Hematopoietic multipotent progenitor cell treated with erythropoietin and hydrocortisone succinate and interleukin-3 and kit ligand, for 4 days (in vitro differentiated cells): ENCODE measurements around the gene CCDC192.

Experiments
- DNase-seq: peaks from one replicate; pipeline ENCODE4 v3.0.0-alpha.2; 2015

The CCDC192 gene

GRCh38 chr5:127961763-127962145 lies 258.6 kb downstream of the CCDC192 start:
- DNase-seq, result no peak

GRCh38 chr5:127962491-127962890 lies 259.3 kb downstream of the CCDC192 start:
- no peak for DNase-seq

GRCh38 chr5:127963233-127963632 lies 260.0 kb downstream of the CCDC192 start:
- DNase-seq, result no peak

GRCh38 chr5:127963931-127964330 lies 260.7 kb downstream of the CCDC192 start:
- no peak for DNase-seq

- no peak for DNase-seq
Observed at GRCh38 chr5:127967323-127967982, 264.3 kb downstream of the CCDC192 start.

GRCh38 chr5:127967983-127968592 lies 264.9 kb downstream of the CCDC192 start:
- DNase-seq, result no peak

GRCh38 chr5:127969002-127969401 lies 265.8 kb downstream of the CCDC192 start:
- no peak for DNase-seq

GRCh38 chr5:127969651-127970050 lies 266.5 kb downstream of the CCDC192 start:
- no peak for DNase-seq

- DNase-seq, result no peak
Observed at GRCh38 chr5:127970081-127970480, 266.9 kb downstream of the CCDC192 start.

- no peak for DNase-seq
Observed at GRCh38 chr5:127970854-127971425, 267.7 kb downstream of the CCDC192 start.

- no peak for DNase-seq
Observed at GRCh38 chr5:127975961-127976360, 272.8 kb downstream of the CCDC192 start.

GRCh38 chr5:127976525-127976924 lies 273.3 kb downstream of the CCDC192 start:
- DNase-seq, result no peak

- DNase-seq, result no peak
Observed at GRCh38 chr5:127976991-127977717, 274.0 kb downstream of the CCDC192 start.

- DNase-seq, result no peak
Observed at GRCh38 chr5:127978738-127979300, 275.6 kb downstream of the CCDC192 start.

GRCh38 chr5:127979475-127979874 lies 276.3 kb downstream of the CCDC192 start:
- no peak for DNase-seq

- no peak for DNase-seq
Observed at GRCh38 chr5:127980843-127981242, 277.7 kb downstream of the CCDC192 start.

GRCh38 chr5:127981498-127981897 lies 278.3 kb downstream of the CCDC192 start:
- DNase-seq, result no peak

- no peak for DNase-seq
Observed at GRCh38 chr5:127985811-127986325, 282.7 kb downstream of the CCDC192 start.

GRCh38 chr5:127987354-127988145 lies 284.4 kb downstream of the CCDC192 start:
- no peak for DNase-seq

GRCh38 chr5:127988146-127988760 lies 285.1 kb downstream of the CCDC192 start:
- peak; percentile 29 for DNase-seq
